Mesendoderm (in vitro differentiated cells): ENCODE measurements around the gene AXIN1.

Experiments
- DNase-seq: peaks from one replicate; pipeline ENCODE4 v3.0.0; 2013
- H2AK5ac ChIP-seq: 2 replicates; pipeline ENCODE4 v1.6.1; 2013; ENCODE audit warnings: low read length, inconsistent platforms
- H2BK120ac ChIP-seq: 2 replicates; pipeline ENCODE4 v1.6.1; 2013; ENCODE audit warnings: low read depth, mild to moderate bottlenecking, low read length, moderate library complexity, mixed read lengths
- H2BK15ac ChIP-seq: replicated peaks from 2 replicates; pipeline ENCODE4 v1.6.1; 2013; ENCODE audit warnings: low read depth, mild to moderate bottlenecking, moderate library complexity
- H2BK5ac ChIP-seq: 2 replicates; pipeline ENCODE4 v1.6.1; 2013; ENCODE audit warnings: low read length, inconsistent platforms
- H3K18ac ChIP-seq: 2 replicates; pipeline ENCODE4 v1.6.1; 2013; ENCODE audit warnings: mild to moderate bottlenecking, low read length, mixed read lengths
- H3K23ac ChIP-seq: one replicate; pipeline ENCODE4 v1.6.1; 2013; ENCODE audit warnings: low read length
- H3K27ac ChIP-seq: 2 replicates; pipeline ENCODE4 v1.5.1; 2013; ENCODE audit warnings: low read depth, mild to moderate bottlenecking, inconsistent platforms, low read length, moderate library complexity
- H3K27me3 ChIP-seq: 2 replicates; pipeline ENCODE4 v1.6.1; 2013; ENCODE audit warnings: low read length, control low read depth, mild to moderate bottlenecking, inconsistent platforms; ENCODE audit not compliant: insufficient read depth, poor library complexity
- H3K36me3 ChIP-seq: 2 replicates; pipeline ENCODE4 v1.6.1; 2013; ENCODE audit warnings: low read length, inconsistent platforms; ENCODE audit not compliant: control insufficient read depth, insufficient read depth
- H3K4ac ChIP-seq: one replicate; pipeline ENCODE4 v1.6.1; 2013; ENCODE audit warnings: low read depth, mild to moderate bottlenecking, low read length, moderate library complexity
- H3K4me1 ChIP-seq: 2 replicates; pipeline ENCODE4 v1.6.1; 2013; ENCODE audit warnings: low read depth, low read length, inconsistent platforms; ENCODE audit not compliant: control insufficient read depth
- H3K4me2 ChIP-seq: 2 replicates; pipeline ENCODE4 v1.6.1; 2013; ENCODE audit warnings: low read length
- H3K4me3 ChIP-seq: 2 replicates; pipeline ENCODE4 v1.5.1; 2013; ENCODE audit warnings: mild to moderate bottlenecking, low read length
- H3K56ac ChIP-seq: one replicate; pipeline ENCODE4 v1.6.1; 2013; ENCODE audit warnings: low read length
- H3K79me1 ChIP-seq: 2 replicates; pipeline ENCODE4 v1.6.1; 2013; ENCODE audit warnings: low read length, inconsistent platforms
- H3K79me2 ChIP-seq: 2 replicates; pipeline ENCODE4 v1.6.1; 2013; ENCODE audit warnings: mild to moderate bottlenecking, low read length; ENCODE audit not compliant: control insufficient read depth, insufficient read depth
- H3K9ac ChIP-seq: 2 replicates; pipeline ENCODE4 v1.6.1; 2013; ENCODE audit warnings: low read length, inconsistent platforms
- H4K5ac ChIP-seq: one replicate; pipeline ENCODE4 v1.6.1; 2013; ENCODE audit warnings: low read length
- H4K8ac ChIP-seq: one replicate; pipeline ENCODE4 v1.6.1; 2013; ENCODE audit warnings: low read depth, mild to moderate bottlenecking, control low read depth, low read length, moderate library complexity
- WGBS: extraction: QIAGEN DNeasy Blood & Tissue Kit; methylation state at CpG from one replicate; pipeline ENCODE4 v1.1.7; 2013; ENCODE audit warnings: low lambda C conversion rate, missing lambda C conversion rate; ENCODE audit not compliant: insufficient coverage; ENCODE audit errors: extremely low coverage; 5-methylcytosine and 5-hydroxymethylcytosine counted together

Gene AXIN1

GRCh38 chr16:368388-369158, 16.1 kb upstream of the AXIN1 start:
- Histone ChIP-seq H2AK5ac (no peak overlapping the region), H3K4me3 (no peak overlapping the region), H4K8ac (no peak overlapping the region), H4K5ac (no peak overlapping the region), H2BK5ac (no peak overlapping the region), H3K4me2 (no peak overlapping the region), H3K9ac (no peak overlapping the region), H2BK15ac (no peak overlapping the region), H3K56ac (no peak overlapping the region), H3K23ac (no peak overlapping the region), H3K79me1 (peaks cover 5% of the 10 kb centered on the region), H3K27ac (no peak overlapping the region), H3K36me3 (peaks cover 12% of the 10 kb centered on the region), H2BK120ac (no peak overlapping the region), H3K4ac (no peak overlapping the region), H3K18ac (no peak overlapping the region), H3K79me2 (peaks cover 2% of the 10 kb centered on the region), H3K4me1 (no peaks in the 10 kb centered on the region), H3K27me3 (no peaks in the 10 kb centered on the region)
- DNase-seq = no peak
- WGBS = no CpG with 5 or more reads among the region's 29 CpGs

GRCh38 chr16:367333-367903, 14.9 kb upstream of the AXIN1 start:
- no peak overlapping the region for H3K18ac ChIP-seq
- peaks cover 2% of the 10 kb centered on the region for H3K79me2 ChIP-seq
- H3K4me2 ChIP-seq = no peak overlapping the region
- H3K36me3 ChIP-seq = peaks cover 9% of the 10 kb centered on the region
- no peak overlapping the region for H3K56ac ChIP-seq
- H2BK15ac ChIP-seq = no peak overlapping the region
- no peak for DNase-seq
- H2AK5ac ChIP-seq = no peak overlapping the region
- no peak overlapping the region for H4K5ac ChIP-seq
- no peak overlapping the region for H4K8ac ChIP-seq
- H2BK120ac ChIP-seq = no peak overlapping the region
- H3K4ac ChIP-seq = no peak overlapping the region
- WGBS = no CpG with 5 or more reads among the region's 18 CpGs
- H3K27ac ChIP-seq = no peak overlapping the region
- no peaks in the 10 kb centered on the region for H3K4me1 ChIP-seq
- H3K4me3 ChIP-seq = no peak overlapping the region
- no peak overlapping the region for H2BK5ac ChIP-seq
- H3K9ac ChIP-seq = no peak overlapping the region
- no peaks in the 10 kb centered on the region for H3K27me3 ChIP-seq
- H3K23ac ChIP-seq = no peak overlapping the region
- peaks cover 5% of the 10 kb centered on the region for H3K79me1 ChIP-seq

- no peak overlapping the region for H3K18ac ChIP-seq
- H2BK120ac ChIP-seq = no peak overlapping the region
- H3K56ac ChIP-seq = no peak overlapping the region
- H3K79me2 ChIP-seq = peaks cover 2% of the 10 kb centered on the region
- H3K23ac ChIP-seq = no peak overlapping the region
- no peak for DNase-seq
- no peak overlapping the region for H3K4ac ChIP-seq
- peaks cover 9% of the 10 kb centered on the region for H3K36me3 ChIP-seq
- H3K27me3 ChIP-seq = no peaks in the 10 kb centered on the region
- no peaks in the 10 kb centered on the region for H3K4me1 ChIP-seq
- H3K4me3 ChIP-seq = no peak overlapping the region
- WGBS = no CpG with 5 or more reads among the region's 10 CpGs
- no peak overlapping the region for H2BK15ac ChIP-seq
- H2BK5ac ChIP-seq = no peak overlapping the region
- H4K5ac ChIP-seq = no peak overlapping the region
- H3K4me2 ChIP-seq = no peak overlapping the region
- no peak overlapping the region for H2AK5ac ChIP-seq
- no peak overlapping the region for H3K27ac ChIP-seq
- H3K79me1 ChIP-seq = peaks cover 5% of the 10 kb centered on the region
- H3K9ac ChIP-seq = no peak overlapping the region
- H4K8ac ChIP-seq = no peak overlapping the region
Measured at GRCh38 chr16:366476-366875, 14.0 kb upstream of the AXIN1 start.

GRCh38 chr16:364595-365491, 12.3 kb upstream of the AXIN1 start:
- H3K4ac ChIP-seq = no peak overlapping the region
- H3K9ac ChIP-seq = no peak overlapping the region
- no peak overlapping the region for H3K4me3 ChIP-seq
- no peaks in the 10 kb centered on the region for H3K4me1 ChIP-seq
- peaks cover 9% of the 10 kb centered on the region for H3K36me3 ChIP-seq
- H3K27ac ChIP-seq = no peak overlapping the region
- no peak overlapping the region for H3K56ac ChIP-seq
- no peak overlapping the region for H4K5ac ChIP-seq
- H3K4me2 ChIP-seq = no peak overlapping the region
- no peak overlapping the region for H2BK120ac ChIP-seq
- no peak overlapping the region for H2AK5ac ChIP-seq
- no peak for DNase-seq
- H4K8ac ChIP-seq = no peak overlapping the region
- no CpG with 5 or more reads among the region's 19 CpGs for WGBS
- no peak overlapping the region for H2BK5ac ChIP-seq
- peaks cover 2% of the 10 kb centered on the region for H3K79me2 ChIP-seq
- no peaks in the 10 kb centered on the region for H3K27me3 ChIP-seq
- no peak overlapping the region for H3K18ac ChIP-seq
- peaks cover 5% of the 10 kb centered on the region for H3K79me1 ChIP-seq
- no peak overlapping the region for H2BK15ac ChIP-seq
- H3K23ac ChIP-seq = no peak overlapping the region

- WGBS = no CpG with 5 or more reads among the region's 24 CpGs
- no peak for DNase-seq
- H3K27ac ChIP-seq = no peak overlapping the region
Measured at GRCh38 chr16:363766-364490, 11.4 kb upstream of the AXIN1 start.

More at GRCh38 chr16:363766-364490, 11.4 kb upstream of the AXIN1 start:
- H3K56ac ChIP-seq = no peak overlapping the region
- H3K79me2 ChIP-seq = no peaks in the 10 kb centered on the region
- no peak overlapping the region for H3K4ac ChIP-seq
- no peak overlapping the region for H2BK15ac ChIP-seq
- H4K8ac ChIP-seq = no peak overlapping the region
- H2BK120ac ChIP-seq = no peak overlapping the region
- H4K5ac ChIP-seq = no peak overlapping the region
- H3K9ac ChIP-seq = no peak overlapping the region
- H2AK5ac ChIP-seq = no peak overlapping the region
- no peak overlapping the region for H3K18ac ChIP-seq
- H3K4me2 ChIP-seq = no peak overlapping the region
- no peak overlapping the region for H3K23ac ChIP-seq
- H3K79me1 ChIP-seq = no peaks in the 10 kb centered on the region
- H3K4me3 ChIP-seq = no peak overlapping the region
- H3K36me3 ChIP-seq = peaks cover 9% of the 10 kb centered on the region
- no peak overlapping the region for H2BK5ac ChIP-seq
- H3K4me1 ChIP-seq = no peaks in the 10 kb centered on the region
- no peaks in the 10 kb centered on the region for H3K27me3 ChIP-seq
